NOMO-1 (cell line): ENCODE measurements around the gene GPR78.

Experiments used
- DNase-seq, 2 experiments: peaks; one replicate each; lab custom pipeline; 2025; ENCODE audit not compliant: unreplicated experiment in 2 of 2; lab: John Stamatoyannopoulos, UW

GPR78 gene

DNA sequence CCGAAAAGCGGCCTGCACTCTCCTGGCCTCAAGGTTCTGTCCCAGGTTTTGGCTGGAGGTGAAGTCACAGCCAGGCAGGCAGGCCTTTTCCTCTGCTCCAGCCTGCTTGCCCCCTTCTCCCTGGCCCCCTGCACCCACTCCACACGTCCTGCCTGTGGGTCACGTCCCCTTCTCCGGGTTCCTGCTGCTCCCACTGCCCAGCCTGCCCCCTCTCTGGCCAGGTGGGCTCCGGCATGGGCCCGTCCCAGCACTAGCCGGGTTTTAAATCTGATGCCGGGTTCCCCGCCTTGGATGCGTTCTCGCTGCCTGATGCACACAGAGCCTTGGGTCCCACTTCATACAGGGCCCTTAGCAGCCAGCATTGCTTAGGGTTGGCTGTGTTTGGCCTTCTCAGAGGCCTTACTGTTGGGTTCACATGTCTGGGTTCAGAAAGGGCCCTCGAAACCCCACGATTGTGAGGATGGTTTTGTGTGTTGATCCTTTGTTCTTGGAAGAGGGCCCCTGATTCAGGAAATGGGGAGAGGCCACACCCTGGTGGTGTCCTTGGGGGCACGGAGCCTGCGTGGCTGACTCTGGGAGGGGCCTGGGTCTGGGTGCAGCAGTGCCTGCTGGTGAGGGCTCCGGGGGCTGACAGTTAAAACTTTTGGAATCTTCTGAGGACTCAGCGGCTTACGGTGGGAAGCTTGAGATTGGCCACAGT lies 18.3 kb downstream of the GPR78 start:
- DNase-seq, result no peak

DNA sequence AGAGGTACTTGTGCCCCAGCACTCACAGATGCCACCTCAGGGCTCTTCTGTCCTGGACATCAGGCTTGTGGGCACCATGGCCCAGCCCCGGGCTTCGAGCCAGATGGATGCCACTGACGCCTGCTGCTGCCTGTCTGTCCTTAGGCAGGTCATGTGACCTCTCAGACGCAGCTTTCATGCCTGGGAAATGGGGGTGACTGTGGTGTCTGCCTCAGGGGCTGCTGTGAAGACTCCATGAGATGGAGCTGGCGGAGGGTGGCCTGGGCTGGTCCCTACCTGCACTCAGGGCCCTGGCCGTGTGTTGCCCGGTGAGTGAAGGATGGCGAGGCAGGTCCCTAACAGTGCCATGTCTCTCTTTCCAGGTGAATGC lies 18.9 kb downstream of the GPR78 start:
- no peak for DNase-seq

DNA sequence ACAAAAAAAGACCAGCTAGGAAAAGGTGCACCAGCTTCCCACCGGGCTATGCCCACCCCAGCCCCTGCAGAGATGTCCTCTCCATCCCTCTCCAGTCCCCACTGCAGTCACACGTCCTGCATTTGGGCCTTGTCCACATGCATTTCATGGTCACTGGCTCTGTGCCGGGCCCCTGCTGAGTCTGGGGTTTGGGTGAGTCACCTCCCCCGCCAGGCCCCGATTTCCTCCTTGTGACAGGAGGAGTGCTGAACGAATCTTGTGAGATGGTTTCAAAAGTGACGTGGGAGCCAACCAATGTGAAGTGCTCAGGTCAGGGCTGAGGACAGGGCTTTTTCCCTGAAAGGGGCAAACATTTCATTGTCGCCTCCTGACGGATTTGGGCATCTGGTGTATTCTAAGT lies 19.5 kb downstream of the GPR78 start:
- DNase-seq, result no peak

DNA sequence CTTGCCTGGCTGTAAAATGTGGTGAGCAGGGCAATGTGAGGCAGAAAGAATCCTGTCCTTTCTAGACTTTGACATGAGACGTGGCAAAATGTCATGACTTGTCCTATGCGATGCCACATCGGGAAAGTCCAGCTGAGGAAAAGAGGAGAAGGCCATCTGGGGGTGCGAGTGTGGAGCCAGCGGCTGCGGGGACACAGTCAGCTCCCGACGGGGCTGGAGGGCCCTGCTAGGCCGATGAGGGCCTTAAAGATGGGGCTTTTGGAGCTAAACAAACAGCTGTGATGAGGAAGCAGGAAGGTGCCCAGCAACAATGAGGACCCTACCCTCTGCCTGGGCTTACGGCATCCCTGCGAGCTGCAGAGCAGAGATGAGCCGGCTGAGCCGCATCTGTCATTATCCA lies 20.1 kb downstream of the GPR78 start:
- DNase-seq, result no peak

GRCh38 chr4:8600686-8601085 lies 20.5 kb downstream of the GPR78 start:
- DNase-seq, result no peak

- no peak for DNase-seq
Observed at GRCh38 chr4:8601086-8601485, 20.9 kb downstream of the GPR78 start.

DNA sequence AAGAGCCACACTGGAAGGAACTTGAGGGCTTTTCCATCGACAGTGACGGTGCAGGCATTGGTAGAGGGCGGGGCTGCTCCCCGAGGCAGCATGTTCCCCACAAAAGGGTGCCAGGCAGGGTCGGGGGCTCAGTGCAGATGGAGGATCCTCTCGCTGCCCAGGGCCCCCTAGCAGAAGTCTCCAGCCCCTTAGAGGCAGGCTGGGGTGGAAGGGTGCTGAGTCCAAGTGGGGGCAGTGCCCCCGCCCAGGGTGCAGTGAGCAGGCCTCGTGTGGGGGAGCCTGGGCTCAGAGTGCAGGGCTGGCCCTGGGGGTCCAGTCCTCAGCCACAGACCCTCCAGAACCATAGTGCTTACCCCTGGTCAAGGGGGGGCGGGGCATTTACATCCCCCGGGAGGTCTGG lies 21.4 kb downstream of the GPR78 start:
- no peak for DNase-seq

DNA sequence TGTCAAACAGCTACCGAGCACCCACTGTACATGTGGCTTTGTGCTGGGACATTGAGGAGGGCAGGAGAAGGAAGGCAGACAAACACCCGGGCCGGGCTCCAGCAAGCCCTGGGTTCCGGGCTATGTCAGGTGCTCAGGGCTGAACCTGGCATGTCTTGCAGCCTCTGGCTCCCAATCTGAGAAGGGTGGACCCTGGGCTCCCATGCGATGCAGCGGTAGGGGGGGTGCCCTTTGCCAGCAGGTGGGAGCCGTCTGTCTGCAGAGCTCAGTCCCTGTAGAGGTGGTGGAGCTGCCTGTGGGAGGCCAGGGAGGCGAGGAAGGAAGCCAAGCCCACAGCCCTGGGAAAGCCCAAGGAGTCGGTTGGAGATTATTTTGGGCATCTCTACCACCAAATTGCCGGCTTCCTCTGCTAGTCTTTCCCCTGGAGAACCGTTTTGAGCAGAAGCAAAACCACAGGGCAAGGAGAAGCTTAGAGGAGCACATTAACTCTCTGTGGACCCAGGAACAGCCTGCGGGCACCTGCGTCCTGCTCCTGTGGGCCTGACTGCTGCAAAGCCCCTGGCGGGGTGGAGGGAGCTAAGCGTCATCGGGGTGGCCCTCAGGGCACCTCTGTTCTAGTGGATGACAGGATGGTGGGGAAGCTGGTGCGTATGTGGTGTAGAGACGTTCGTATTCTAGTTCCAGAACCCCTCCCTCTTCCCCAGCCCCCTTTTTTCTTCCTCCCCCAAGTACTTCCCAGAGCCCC lies 22.7 kb downstream of the GPR78 start:
- DNase-seq, result no peak

DNA sequence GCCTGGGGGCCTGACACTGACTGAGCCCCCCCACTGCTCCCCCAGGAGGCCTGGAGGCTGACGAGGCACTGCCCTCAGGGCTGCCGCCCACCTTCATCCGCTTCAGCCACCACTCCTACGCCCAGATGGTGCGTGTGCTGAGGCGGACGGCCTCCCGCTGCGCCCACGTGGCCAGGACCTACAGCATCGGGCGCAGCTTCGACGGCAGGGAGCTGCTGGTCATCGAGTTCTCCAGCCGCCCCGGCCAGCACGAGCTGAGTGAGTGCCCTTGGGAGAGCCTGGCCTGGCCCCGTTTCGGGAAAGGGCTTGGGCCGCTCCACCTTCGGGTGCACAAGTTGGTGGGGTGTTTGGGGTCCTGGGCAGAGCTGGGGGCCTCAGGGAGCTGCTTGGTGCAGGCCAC lies 23.7 kb downstream of the GPR78 start:
- DNase-seq, result no peak

DNA sequence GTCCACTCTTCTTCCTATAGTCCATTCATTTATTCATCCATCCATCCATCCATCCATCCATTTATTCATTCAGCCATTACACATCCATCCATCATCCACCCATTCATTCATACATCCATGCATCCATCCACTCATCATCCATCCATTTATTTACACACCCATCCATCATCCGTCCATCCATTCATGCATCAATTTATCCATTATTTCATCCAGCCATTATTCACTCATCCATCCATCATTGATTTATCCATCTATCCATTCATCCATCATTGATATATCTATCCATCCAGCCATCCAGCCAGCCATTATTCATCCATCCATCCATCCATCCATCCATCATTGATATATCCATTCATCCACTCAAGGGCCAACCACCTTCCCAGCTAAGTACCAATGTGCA lies 25.1 kb downstream of the GPR78 start:
- no peak for DNase-seq

GRCh38 chr4:8606476-8606875 lies 26.3 kb downstream of the GPR78 start:
- no peak for DNase-seq

GRCh38 chr4:8606966-8607365 lies 26.8 kb downstream of the GPR78 start:
- no peak for DNase-seq

DNA sequence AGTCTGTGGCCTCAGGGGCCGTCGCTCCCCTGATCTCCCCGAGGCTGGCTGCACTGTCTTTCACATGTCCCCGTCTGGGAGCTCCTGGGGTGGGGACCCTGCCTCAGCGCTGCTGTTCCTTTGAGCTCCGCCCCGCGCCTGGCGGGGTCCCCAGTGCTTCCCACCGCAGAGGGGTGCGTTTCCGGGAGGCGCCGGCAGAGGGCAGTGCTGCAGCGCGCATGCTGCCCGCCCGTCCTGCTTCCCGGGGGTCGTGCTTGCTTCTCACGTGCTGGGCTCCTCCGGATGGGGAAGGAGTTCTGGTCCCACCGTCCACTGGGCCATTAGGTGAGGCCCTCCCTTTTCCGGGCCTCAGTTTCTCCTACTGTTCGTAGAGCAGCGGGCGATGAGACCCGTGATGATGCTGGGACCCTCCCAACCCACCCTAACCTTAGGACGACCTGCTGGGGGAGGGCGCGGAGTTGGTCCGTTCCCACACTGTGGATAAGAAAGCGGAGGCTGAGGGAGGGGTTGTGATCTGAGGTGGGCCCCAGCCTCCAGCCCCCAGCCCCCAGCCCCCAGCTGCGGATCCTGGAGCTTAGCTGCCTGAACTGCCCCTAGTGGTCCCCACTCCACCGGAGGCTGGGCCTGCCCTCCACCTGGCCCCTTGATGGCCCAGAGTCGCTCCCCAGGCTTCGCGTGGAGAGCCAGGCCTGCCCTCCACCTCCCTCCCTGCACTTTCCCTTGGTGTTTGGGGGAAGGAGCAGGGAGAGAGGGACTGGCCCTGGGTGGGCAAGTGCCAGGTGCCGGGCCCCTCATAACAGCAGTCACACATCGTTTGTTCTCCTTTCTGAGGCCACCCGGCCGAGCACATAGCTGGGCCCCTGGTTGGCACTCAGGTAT lies 27.6 kb downstream of the GPR78 start:
- DNase-seq, result no peak

DNA sequence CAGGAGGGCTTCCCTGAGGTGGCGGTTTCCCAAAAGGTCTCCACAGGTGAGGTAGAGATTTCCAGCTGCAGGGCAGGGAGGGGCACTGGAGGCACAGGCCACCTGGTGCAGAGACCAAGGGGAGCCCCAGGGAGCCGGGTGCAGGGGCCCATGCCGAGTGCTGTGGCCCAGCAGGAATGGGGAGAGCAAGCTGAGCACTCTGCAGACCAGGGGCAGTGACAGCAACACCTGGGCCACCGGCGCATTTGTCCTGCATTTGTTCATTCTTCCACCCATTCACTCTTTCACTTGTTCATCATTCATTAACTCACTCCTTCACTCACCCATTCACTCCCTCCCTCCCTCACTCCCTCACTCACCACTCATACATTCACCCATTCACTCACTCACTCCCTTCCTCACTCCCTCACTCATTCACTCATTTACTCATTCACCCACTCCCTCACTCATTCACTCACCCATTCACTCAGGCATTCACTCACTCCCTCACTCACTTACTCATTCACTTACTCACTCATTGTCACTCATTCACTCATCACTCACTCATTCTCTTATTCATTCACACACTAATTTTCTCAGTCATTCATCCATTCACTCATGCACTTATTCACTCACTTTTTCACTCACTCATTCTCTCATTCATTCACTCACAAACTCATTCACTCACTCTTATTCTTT lies 28.7 kb downstream of the GPR78 start:
- no peak for DNase-seq

DNA sequence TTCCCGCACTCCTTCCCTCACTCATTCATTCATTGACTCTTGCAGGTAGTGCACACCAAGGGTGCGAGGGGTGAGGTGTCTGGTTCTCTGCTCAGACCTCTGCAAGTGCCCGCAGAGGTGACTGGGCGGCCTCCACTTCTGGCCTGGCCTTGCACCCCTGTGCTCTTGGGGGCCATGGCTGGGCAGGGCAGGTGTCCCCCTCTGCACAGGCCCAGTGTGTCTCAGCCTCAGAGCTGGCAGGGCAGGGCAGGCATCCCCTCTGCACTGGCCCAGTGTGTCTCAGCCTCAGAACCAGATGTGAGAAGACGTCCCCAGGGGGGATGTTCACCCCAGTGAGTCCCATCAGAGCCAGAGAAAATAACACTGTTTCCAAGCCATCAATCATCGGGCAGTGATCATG lies 29.2 kb downstream of the GPR78 start:
- DNase-seq, result no peak

- DNase-seq, result no peak
Observed at GRCh38 chr4:8609824-8610350, 29.7 kb downstream of the GPR78 start.

GRCh38 chr4:8610858-8611616 lies 30.8 kb downstream of the GPR78 start:
- no peak for DNase-seq

- no peak for DNase-seq
Observed at GRCh38 chr4:8612646-8613045, 32.5 kb downstream of the GPR78 start.

DNA sequence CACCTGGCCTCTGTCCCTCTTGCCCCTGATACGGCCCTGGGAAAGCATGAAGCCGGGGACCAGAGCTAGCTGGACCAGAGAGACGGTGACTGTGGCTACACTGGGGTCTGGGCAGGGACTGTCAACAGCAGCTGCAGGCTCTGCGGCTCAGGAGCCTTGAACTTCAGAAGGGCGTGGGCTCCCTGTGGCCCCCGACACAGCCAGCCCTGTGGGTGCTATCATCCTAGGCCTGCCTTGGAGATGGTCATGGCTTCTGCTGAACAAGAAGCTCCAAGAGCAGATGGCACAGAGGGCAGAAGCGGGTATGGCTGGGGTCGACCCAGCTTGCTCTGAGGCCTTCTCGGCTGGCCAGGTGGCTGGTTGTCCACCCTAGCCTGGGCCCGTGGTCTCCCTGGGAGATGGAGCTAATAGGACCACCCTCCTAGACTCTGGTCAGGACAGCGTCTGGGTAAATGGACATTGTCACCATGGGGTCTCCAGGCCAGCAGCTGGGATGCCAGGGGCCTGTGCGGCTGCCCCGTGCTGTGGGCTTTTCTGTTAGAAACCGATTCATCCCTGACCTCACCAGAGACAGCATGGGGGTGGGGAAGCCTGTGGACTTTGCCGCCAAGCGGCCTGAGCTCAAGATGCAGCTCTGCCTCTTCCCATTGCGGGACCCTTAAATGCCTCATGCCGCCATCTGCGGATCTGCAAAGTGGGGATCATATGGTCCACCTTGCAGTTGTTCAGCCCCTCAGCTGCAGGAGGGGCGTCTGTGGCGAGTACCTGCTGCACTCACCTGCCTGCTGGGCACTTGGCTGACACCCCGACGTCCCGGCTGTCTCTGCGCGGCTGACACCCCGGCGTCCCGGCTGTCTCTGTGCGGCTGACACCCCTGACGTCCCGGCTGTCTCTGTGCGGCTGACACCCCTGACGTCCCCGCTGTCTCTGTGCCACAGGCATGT lies 33.5 kb downstream of the GPR78 start:
- no peak for DNase-seq
